ENCODE results near the gene BGN.

BGN gene

GRCh38 chrX:153462291-153462690 lies 32.5 kb upstream of the BGN start:
- no peak for DNase-seq

- no peak for DNase-seq
Observed at GRCh38 chrX:153463031-153463430, 31.7 kb upstream of the BGN start.

GRCh38 chrX:153463556-153463955 lies 31.2 kb upstream of the BGN start:
- no peak for DNase-seq

GRCh38 chrX:153464116-153464515 lies 30.7 kb upstream of the BGN start:
- no peak for DNase-seq

- no peak for DNase-seq
Observed at GRCh38 chrX:153465691-153466380, 28.9 kb upstream of the BGN start.

GRCh38 chrX:153468008-153468580 lies 26.7 kb upstream of the BGN start:
- no peak for DNase-seq

- DNase-seq, result peak; percentile 5
Observed at GRCh38 chrX:153469811-153470410, 24.9 kb upstream of the BGN start.

- peak; percentile 90 for DNase-seq
Observed at GRCh38 chrX:153470411-153471363, 24.1 kb upstream of the BGN start, which contains the start of gene HAUS7. Gene HAUS7 (minus strand): TSS chrX:153470576. CDS start chrX:153470557, 19 bp downstream.

GRCh38 chrX:153471663-153472280 lies 23.0 kb upstream of the BGN start:
- DNase-seq, result no peak

- DNase-seq, result no peak
Observed at GRCh38 chrX:153473126-153473525, 21.7 kb upstream of the BGN start.

GRCh38 chrX:153474266-153474665 lies 20.5 kb upstream of the BGN start:
- DNase-seq, result no peak

GRCh38 chrX:153474718-153475117 lies 20.1 kb upstream of the BGN start:
- DNase-seq, result peak; percentile 12

GRCh38 chrX:153475271-153475670 lies 19.5 kb upstream of the BGN start:
- DNase-seq, result no peak

GRCh38 chrX:153475751-153476281 lies 19.0 kb upstream of the BGN start:
- no peak for DNase-seq

- DNase-seq, result no peak
Observed at GRCh38 chrX:153476666-153477363, 18.0 kb upstream of the BGN start.

- no peak for DNase-seq
Observed at GRCh38 chrX:153477364-153477857, 17.4 kb upstream of the BGN start.

GRCh38 chrX:153477901-153478300 lies 16.9 kb upstream of the BGN start:
- DNase-seq, result no peak

- DNase-seq, result no peak
Observed at GRCh38 chrX:153478746-153479145, 16.0 kb upstream of the BGN start.

GRCh38 chrX:153481043-153481442 lies 13.7 kb upstream of the BGN start:
- DNase-seq, result no peak

GRCh38 chrX:153482376-153483015 lies 12.3 kb upstream of the BGN start:
- no peak for DNase-seq
